DLD1 (cell line): ENCODE data around the gene ATP11A.
"Not testable (repeated sequence)": the region's sequence is repeated elsewhere in the genome, so short reads cannot be mapped to it uniquely, and the experiment has no call there.

ENCODE experiments used
- in situ Hi-C: cut with HindIII; loops from 2 replicates; pipeline ENCODE4 v1.10.0; 2017; ENCODE audit warnings: low sequenced_read_pairs

ATP11A gene

GRCh38 chr13:112708560-112709240 is 18.9 kb downstream of the ATP11A start:
- in situ Hi-C loops: no loop called here

DNA sequence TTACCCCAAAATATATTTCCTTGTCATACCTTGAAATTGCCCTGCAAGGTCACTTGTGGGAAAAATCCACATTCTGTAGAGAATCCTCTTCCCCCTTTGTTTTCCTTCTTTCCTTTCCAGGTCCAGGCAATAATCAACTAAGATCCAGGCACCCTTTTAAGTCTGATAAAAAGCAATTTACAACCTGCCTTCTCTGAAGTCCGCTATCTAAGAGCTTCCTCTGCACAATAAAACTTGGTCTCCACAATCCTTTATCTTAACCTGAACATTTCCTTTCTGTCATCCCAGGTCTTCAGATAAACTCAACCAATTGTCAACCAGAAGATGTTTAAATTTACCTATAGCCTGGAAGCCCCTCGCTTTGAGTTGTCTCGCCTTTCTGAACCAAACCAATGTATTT is 19.5 kb downstream of the ATP11A start:
- in situ Hi-C loops: not testable (repeated sequence)

GRCh38 chr13:112709825-112710783 is 20.3 kb downstream of the ATP11A start:
- in situ Hi-C loops: no loop called here

DNA sequence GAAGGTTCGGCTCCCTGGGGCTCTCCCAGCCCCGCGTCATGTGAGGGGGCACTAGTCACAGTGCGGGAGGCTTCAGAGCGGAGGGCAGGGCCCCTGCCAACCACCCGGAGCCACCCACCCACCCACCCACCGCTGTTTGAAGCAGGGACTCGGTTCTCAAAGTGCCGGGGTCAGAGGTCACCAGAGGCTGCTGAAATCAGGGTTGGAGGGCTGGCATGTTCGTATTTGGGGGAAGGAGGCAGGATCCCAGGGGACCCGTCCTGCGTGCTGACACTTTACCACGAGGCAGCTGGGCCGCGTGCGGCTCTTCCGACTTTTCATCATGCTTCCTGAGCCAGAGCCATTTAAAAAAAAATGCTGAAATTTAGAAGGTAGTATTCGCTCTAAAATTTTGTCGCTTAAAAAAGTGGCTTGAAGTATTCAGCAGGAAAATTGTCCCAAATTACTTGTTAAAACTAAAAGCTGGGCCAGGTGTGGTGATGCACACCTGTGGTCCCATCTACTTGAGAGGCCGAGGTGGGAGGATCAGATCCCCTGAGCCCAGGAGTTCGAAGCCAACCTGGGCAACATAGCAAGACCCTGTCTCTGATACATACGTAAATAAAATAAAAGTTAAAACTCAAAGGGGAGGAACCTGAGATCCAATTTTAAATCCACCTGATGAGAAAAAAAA is 21.2 kb downstream of the ATP11A start:
- in situ Hi-C loops: no loop called here

GRCh38 chr13:112711528-112712265 is 21.9 kb downstream of the ATP11A start:
- in situ Hi-C loops: no loop called here

GRCh38 chr13:112712451-112713207 is 22.8 kb downstream of the ATP11A start:
- in situ Hi-C loops: no loop called here

GRCh38 chr13:112713517-112714253 is 23.8 kb downstream of the ATP11A start:
- in situ Hi-C loops: no loop called here

DNA sequence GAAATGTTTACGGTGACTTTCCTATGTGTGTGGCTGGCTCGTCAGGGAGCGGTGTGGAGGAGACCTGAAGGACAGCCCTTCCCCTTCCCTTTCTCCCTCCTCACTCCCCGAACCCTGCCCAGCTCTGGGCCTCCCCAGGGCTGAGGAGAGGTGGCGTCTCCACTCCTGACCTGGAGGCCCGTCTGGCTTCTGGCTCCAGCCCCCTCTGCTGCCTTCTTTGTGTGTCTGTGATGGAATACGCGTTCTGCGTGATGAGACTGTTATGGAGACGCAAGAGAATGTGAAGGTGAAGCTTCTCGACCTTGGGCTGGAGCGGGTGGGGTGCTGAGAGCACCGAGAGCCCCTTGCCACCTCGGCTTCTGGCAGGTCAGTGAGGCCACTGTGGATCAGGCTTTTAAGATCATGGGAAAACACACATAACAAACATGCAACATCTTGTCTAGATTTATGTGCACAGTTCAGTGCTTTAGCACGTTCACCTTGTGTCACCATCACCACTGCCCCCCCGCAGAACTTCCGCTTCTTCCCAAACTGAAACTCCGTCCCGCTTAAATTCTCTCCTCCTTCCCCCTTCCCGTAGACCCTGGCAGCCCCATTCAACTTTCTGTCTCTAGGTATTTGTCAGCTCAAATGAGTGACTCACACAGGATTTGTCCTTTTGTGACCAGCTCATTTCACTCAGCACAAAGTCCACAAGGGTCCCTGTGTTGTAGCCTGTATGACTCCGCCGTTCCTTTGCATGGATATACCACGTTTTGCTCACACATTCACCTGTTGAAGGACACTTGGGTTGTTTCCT is 24.7 kb downstream of the ATP11A start:
- in situ Hi-C loops: no loop called here

DNA sequence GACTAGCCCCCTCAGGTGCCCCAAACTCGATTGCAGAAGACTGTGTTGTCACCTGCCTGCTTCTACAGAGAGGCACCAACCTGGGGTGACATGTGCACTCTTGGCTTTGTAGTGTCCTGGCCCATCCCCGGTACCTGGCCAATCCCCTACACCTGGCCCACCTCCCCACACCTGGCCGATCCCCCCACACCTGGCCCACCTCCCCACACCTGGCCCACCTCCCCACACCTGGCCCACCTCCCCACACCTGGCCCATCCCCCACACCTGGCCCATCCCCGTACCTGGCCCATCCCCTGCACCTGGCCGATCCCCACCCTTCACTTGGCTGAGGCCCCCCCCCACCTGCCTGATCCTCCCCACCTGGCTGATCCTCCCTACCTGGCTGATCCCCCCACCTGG is 25.4 kb downstream of the ATP11A start:
- in situ Hi-C loops: no loop called here

- in situ Hi-C loops: no loop called here
Observed at GRCh38 chr13:112715715-112716460, 26.1 kb downstream of the ATP11A start.

DNA sequence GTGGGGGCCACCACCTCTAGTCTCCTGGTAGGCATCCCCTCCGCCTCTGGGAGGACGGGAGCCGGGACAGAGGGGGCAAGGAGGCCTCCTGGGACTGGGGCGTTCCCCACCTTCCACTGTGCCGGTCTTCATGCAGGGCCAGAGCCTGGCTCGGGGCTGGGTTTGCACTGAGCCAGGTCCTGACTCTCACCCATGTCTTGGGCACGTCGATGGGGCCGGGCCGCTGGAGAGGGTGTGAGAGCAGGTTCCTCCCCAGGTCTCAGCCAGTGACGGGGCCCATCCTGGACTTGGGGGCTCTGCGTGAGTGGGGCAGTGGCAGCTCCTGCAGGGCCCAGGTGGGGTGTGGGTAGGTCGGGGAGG is 26.6 kb downstream of the ATP11A start:
- in situ Hi-C loops: no loop called here

GRCh38 chr13:112716841-112717520 is 27.1 kb downstream of the ATP11A start:
- in situ Hi-C loops: no loop called here

DNA sequence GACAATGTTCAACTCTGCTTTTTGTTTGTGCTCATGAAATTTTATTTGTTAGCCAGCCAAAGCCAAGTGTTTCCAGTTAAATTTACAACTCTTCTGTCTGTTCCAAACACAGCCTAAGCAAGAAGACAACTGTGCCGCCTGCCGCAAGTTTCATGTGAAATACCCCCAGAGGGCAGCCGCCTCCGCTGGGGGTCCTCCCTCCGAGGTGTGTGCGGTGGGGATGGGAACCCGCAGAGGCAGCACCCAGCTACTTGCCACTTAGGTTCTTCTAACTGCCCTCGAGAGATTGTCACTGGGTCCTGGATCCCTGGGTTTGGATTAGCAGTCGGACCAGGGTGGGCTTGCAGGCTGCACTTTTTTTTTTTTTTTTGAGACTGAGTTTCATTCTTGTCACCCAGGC is 28.5 kb downstream of the ATP11A start:
- in situ Hi-C loops: no loop called here

- in situ Hi-C loops: no loop called here
Observed at GRCh38 chr13:112719016-112719415, 29.2 kb downstream of the ATP11A start.

DNA sequence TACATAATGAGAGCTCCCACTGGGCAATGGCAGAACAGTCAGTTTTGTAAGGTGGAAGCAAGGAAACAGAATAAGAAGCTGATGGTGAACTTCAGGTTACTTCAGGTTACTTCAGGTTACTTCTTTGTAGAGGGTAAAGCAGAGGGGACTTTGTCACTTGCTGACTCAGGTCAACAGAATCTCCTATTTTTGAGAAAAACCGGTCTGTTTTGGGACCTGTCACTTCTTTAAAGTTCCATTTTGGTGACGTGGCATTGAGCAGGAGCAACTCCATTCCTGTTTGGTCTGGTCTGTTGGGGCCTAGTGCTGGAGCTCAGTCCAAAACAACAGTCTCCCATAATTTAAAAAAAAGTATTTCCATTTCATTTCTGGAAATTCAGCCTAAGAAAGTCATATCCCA is 29.7 kb downstream of the ATP11A start:
- in situ Hi-C loops: no loop called here

DNA sequence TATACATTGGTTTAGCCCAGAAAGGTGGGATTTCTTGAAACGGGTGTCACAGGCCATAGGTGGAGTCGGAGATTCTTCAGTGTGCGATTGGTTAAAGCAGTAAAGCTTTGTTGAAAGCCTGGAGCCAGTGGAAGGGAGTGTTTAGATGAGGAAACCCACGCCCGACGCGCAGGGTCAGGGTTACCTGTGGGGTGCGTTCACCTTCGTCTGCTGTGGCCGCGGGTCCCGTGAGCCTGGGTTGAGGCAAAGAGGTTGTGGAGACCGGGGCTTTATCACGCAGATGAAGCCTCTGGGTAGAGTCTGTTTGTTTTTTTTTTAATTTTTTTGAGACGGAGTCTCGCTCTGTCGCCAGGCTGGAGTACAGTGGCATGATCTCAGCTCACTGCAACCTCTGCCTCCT is 30.4 kb downstream of the ATP11A start:
- in situ Hi-C loops: no loop called here

DNA sequence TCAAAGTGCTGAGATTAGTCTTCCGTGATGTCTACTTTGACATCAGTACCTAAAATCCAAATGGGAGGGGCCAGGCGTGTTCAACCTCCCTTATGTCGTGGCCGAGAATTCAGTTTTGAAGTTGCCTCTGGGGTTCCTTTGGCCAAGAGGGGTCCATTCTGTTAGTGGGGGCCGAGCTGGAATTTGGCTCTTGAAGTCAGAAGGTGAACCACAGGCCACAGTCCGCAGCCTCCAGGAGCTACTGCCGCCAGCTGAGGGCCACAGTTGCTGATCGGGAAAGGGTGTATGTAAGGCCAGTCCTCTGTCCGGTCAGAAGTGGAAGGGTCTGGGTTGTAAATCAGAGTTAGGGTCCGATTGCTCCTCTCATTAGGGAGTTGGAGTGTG is 31.0 kb downstream of the ATP11A start:
- in situ Hi-C loops: no loop called here
